Liver (tissue), 9 donors: ENCODE measurements around the gene SYNDIG1. TPM values are rescaled to one million over a fixed set of nuclear protein-coding genes. Genes with fewer than 3 reads are reported as not detected.

Source experiments
- DNase-seq: peaks from one replicate; pipeline ENCODE4 v3.0.0-alpha.2; 2017; ENCODE audit warnings: low spot score
- H3K27ac ChIP-seq, 2 donors: one replicate each; pipeline ENCODE4 v1.7.0; 2013; ENCODE audit warnings: inconsistent platforms in 2 of 2, low read length in 2 of 2, control low read depth in 1 of 2, low read depth in 1 of 2, mild to moderate bottlenecking in 1 of 2
- H3K27me3 ChIP-seq, 4 donors: one replicate each; pipeline versions ENCODE4 v1.6.1 to v1.7.0; 2013; ENCODE audit warnings: low read length in 3 of 4, inconsistent platforms in 1 of 4, mild to moderate bottlenecking in 1 of 4, moderate library complexity in 1 of 4; ENCODE audit not compliant: control insufficient read depth in 4 of 4, insufficient read depth in 4 of 4
- H3K36me3 ChIP-seq, 4 donors: one replicate each; pipeline versions ENCODE4 v1.6.1 to v1.7.0; 2013; ENCODE audit warnings: low read length in 3 of 4, mild to moderate bottlenecking in 3 of 4, low read depth in 1 of 4, moderate library complexity in 1 of 4; ENCODE audit not compliant: control insufficient read depth in 4 of 4, insufficient read depth in 3 of 4
- H3K4me1 ChIP-seq, 4 donors: one replicate each; pipeline versions ENCODE4 v1.6.1 to v1.7.0; 2013; ENCODE audit warnings: low read length in 3 of 4, mild to moderate bottlenecking in 3 of 4, moderate library complexity in 1 of 4; ENCODE audit not compliant: control insufficient read depth in 4 of 4, insufficient read depth in 4 of 4
- H3K4me3 ChIP-seq, 3 donors: one replicate each; pipeline versions ENCODE4 v1.6.1 to v1.7.0; 2013; ENCODE audit warnings: low read length in 3 of 3, control low read depth in 1 of 3, low read depth in 1 of 3, mild to moderate bottlenecking in 1 of 3
- H3K9ac ChIP-seq, 2 donors: one replicate each; pipeline ENCODE4 v1.7.0; 2013; ENCODE audit warnings: low read length in 2 of 2, mild to moderate bottlenecking in 2 of 2, moderate library complexity in 2 of 2, control low read depth in 1 of 2, low read depth in 1 of 2
- H3K9me3 ChIP-seq, 4 donors: one replicate each; pipeline versions ENCODE4 v1.6.1 to v1.7.0; 2013; ENCODE audit warnings: low read length in 3 of 4; ENCODE audit not compliant: control insufficient read depth in 4 of 4
- ATF3 ChIP-seq: IDR thresholded peaks from 2 replicates; pipeline ENCODE4 v1.6.1; 2016; ENCODE audit warnings: antibody characterized with exemption
- EGR1 ChIP-seq, 2 donors: IDR thresholded peaks; 2 replicates each; pipeline ENCODE4 v1.6.1; 2016 to 2018; ENCODE audit warnings: antibody characterized with exemption in 2 of 2, low read depth in 2 of 2
- FOXA1 ChIP-seq: IDR thresholded peaks from 2 replicates; pipeline ENCODE4 v1.6.1; 2016; ENCODE audit warnings: antibody characterized with exemption
- GABPA ChIP-seq, 2 donors: IDR thresholded peaks in 1 of 2; conservative IDR thresholded peaks in 1 of 2; 2 replicates each; pipeline ENCODE4 v1.6.1; 2016; ENCODE audit warnings: antibody characterized with exemption in 2 of 2, mild to moderate bottlenecking in 1 of 2, moderate library complexity in 1 of 2
- HNF4A ChIP-seq, 2 donors: conservative IDR thresholded peaks; 2 replicates each; pipeline ENCODE4 v1.6.1; 2016; ENCODE audit warnings: antibody characterized with exemption in 2 of 2, mild to moderate bottlenecking in 2 of 2
- HNF4G ChIP-seq: IDR thresholded peaks from 2 replicates; pipeline ENCODE4 v1.6.1; 2016; ENCODE audit warnings: antibody characterized with exemption
- NR2F2 ChIP-seq: IDR thresholded peaks from 2 replicates; pipeline ENCODE4 v1.6.1; 2016; ENCODE audit warnings: antibody characterized with exemption
- RXRA ChIP-seq, 2 donors: IDR thresholded peaks; 2 replicates each; pipeline ENCODE4 v1.6.1; 2017 to 2018; ENCODE audit warnings: antibody characterized with exemption in 2 of 2, mild to moderate bottlenecking in 1 of 2
- SP1 ChIP-seq: IDR thresholded peaks from 2 replicates; pipeline ENCODE4 v1.6.1; 2018; ENCODE audit warnings: antibody characterized with exemption, mild to moderate bottlenecking
- WGBS: extraction: QIAGEN DNeasy Blood & Tissue Kit; methylation state at CpG from one replicate; pipeline ENCODE4 v1.1.7; 2013; 5-methylcytosine and 5-hydroxymethylcytosine counted together
- polyA plus RNA-seq, 2 donors: library from polyadenylated mRNA; stranded (reverse) in 1 of 2; unstranded in 1 of 2; fragments of 200-250 nt in 1 of 2; fragments of >200 nt in 1 of 2; fragmentation: Nextera tagmentation in 1 of 2; extraction: Ambion mirVana in 1 of 2; gene quantifications; one replicate each; pipeline versions ENCODE4 v1.2.1 to v1.2.3, GENCODE V29; 2013 to 2015
- total RNA-seq, 2 donors: library from RNA; depleted of rRNA; stranded (reverse); fragments of >200 nt; gene quantifications; one replicate each; pipeline ENCODE4 v1.2.3, GENCODE V29; 2014
- TF ChIP-seq, protein P1 (sequence below): fragments of 150-350 bp; IDR thresholded peaks from 2 replicates; pipeline ENCODE4 v1.5.1; 2017; ENCODE audit warnings: improper control_type of control experiment, low read depth, low read length; ENCODE audit not compliant: missing input control
- TF ChIP-seq, protein P2 (sequence below): IDR thresholded peaks from 2 replicates; pipeline ENCODE4 v1.6.1; 2016; ENCODE audit warnings: antibody characterized with exemption, mild to moderate bottlenecking
- TF ChIP-seq, protein P3 (sequence below): IDR thresholded peaks from 2 replicates; pipeline ENCODE4 v1.6.1; 2016; ENCODE audit warnings: antibody characterized with exemption
- donor health status: healthy.
- donor health status: healthy.
- donor health status: healthy.
- donor health status: healthy.
- donor health status: healthy.

The SYNDIG1 gene
- total and polyA plus RNA-seq, 4 donors = 0.05 to 0.08 TPM; not detected in 2

DNA sequence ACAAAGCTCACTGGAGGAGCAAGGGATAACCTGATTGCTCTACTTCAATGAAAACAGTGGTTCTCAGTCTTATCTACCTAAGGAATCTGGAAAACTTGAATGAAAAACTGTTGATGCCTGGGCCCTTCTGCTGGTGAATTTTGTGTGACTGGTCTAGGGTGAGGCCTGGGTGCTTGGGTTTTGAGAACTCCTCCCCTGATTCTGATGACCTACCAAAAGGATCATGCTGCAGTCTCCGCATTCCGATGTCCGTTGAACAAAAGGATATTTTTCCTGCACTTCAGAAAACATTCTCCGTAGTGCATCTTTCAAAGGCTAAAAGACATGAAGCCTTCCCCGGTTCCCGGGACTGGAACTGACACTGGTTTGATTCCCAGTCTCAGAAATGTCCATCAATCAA lies 157.9 kb downstream of the SYNDIG1 start:
- 90% methylated on average over 6 of the region's 6 CpGs for WGBS
- Histone ChIP-seq H3K27me3 (peaks cover 0 to 3% (median 0%) of the 10 kb centered on the region in 4 donors), H3K9ac (no peak overlapping the region), H3K4me1 (no peaks in the 10 kb centered on the region), H3K27ac (no peak overlapping the region), H3K4me3 (no peak overlapping the region), H3K9me3 (no peaks in the 10 kb centered on the region), H3K36me3 (no peaks in the 10 kb centered on the region)
- DNase-seq = no peak
- no peak for TF ChIP-seq HNF4A (conservative IDR thresholded peaks at IDR 0.05)
- TF ChIP-seq, protein P1, sequence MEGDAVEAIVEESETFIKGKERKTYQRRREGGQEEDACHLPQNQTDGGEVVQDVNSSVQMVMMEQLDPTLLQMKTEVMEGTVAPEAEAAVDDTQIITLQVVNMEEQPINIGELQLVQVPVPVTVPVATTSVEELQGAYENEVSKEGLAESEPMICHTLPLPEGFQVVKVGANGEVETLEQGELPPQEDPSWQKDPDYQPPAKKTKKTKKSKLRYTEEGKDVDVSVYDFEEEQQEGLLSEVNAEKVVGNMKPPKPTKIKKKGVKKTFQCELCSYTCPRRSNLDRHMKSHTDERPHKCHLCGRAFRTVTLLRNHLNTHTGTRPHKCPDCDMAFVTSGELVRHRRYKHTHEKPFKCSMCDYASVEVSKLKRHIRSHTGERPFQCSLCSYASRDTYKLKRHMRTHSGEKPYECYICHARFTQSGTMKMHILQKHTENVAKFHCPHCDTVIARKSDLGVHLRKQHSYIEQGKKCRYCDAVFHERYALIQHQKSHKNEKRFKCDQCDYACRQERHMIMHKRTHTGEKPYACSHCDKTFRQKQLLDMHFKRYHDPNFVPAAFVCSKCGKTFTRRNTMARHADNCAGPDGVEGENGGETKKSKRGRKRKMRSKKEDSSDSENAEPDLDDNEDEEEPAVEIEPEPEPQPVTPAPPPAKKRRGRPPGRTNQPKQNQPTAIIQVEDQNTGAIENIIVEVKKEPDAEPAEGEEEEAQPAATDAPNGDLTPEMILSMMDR = no peak
- TF ChIP-seq FOXA1 = no peak
- TF ChIP-seq, protein P2, sequence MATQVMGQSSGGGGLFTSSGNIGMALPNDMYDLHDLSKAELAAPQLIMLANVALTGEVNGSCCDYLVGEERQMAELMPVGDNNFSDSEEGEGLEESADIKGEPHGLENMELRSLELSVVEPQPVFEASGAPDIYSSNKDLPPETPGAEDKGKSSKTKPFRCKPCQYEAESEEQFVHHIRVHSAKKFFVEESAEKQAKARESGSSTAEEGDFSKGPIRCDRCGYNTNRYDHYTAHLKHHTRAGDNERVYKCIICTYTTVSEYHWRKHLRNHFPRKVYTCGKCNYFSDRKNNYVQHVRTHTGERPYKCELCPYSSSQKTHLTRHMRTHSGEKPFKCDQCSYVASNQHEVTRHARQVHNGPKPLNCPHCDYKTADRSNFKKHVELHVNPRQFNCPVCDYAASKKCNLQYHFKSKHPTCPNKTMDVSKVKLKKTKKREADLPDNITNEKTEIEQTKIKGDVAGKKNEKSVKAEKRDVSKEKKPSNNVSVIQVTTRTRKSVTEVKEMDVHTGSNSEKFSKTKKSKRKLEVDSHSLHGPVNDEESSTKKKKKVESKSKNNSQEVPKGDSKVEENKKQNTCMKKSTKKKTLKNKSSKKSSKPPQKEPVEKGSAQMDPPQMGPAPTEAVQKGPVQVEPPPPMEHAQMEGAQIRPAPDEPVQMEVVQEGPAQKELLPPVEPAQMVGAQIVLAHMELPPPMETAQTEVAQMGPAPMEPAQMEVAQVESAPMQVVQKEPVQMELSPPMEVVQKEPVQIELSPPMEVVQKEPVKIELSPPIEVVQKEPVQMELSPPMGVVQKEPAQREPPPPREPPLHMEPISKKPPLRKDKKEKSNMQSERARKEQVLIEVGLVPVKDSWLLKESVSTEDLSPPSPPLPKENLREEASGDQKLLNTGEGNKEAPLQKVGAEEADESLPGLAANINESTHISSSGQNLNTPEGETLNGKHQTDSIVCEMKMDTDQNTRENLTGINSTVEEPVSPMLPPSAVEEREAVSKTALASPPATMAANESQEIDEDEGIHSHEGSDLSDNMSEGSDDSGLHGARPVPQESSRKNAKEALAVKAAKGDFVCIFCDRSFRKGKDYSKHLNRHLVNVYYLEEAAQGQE = no peak
- TF ChIP-seq NR2F2 = no peak
- no peak for TF ChIP-seq RXRA (IDR thresholded peaks at IDR 0.05)
- no peak for TF ChIP-seq GABPA (IDR thresholded peaks at IDR 0.05 in 1 of 2, conservative IDR thresholded peaks at IDR 0.05 in 1 of 2)
- no peak for TF ChIP-seq EGR1 (IDR thresholded peaks at IDR 0.05; ENCODE audit: low read depth in 2 of 2)

DNA sequence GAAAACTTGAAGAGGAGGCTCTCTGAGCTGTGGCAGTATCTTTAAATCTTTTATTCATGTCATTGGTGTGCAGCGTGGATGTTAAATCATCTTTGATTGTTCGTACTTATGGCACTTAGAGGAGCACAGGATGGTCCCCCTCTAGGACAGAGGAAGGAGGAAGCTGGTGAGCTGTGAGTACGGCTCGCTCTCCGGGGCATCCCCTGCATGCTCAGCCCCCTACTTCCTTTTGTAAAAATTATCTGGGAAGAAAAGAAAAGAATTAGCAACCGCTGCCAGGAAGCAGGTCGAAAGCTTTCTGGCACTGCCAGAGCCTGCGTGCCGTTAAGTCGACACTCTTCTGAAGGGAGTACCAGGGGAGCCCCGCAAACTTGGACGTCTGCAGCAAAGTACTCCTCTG lies 158.5 kb downstream of the SYNDIG1 start:
- H3K4me3 ChIP-seq = no peak overlapping the region
- peaks cover 0 to 3% (median 0%) of the 10 kb centered on the region in 4 donors for H3K27me3 ChIP-seq
- DNase-seq = no peak
- H3K9me3 ChIP-seq = no peaks in the 10 kb centered on the region
- WGBS = 67% methylated on average over 12 of the region's 12 CpGs
- H3K4me1 ChIP-seq = no peaks in the 10 kb centered on the region
- no peak overlapping the region for H3K27ac ChIP-seq
- no peaks in the 10 kb centered on the region for H3K36me3 ChIP-seq
- H3K9ac ChIP-seq = no peak overlapping the region
- no peak for TF ChIP-seq EGR1 (IDR thresholded peaks at IDR 0.05; ENCODE audit: low read depth in 2 of 2)
- TF ChIP-seq, protein P3, sequence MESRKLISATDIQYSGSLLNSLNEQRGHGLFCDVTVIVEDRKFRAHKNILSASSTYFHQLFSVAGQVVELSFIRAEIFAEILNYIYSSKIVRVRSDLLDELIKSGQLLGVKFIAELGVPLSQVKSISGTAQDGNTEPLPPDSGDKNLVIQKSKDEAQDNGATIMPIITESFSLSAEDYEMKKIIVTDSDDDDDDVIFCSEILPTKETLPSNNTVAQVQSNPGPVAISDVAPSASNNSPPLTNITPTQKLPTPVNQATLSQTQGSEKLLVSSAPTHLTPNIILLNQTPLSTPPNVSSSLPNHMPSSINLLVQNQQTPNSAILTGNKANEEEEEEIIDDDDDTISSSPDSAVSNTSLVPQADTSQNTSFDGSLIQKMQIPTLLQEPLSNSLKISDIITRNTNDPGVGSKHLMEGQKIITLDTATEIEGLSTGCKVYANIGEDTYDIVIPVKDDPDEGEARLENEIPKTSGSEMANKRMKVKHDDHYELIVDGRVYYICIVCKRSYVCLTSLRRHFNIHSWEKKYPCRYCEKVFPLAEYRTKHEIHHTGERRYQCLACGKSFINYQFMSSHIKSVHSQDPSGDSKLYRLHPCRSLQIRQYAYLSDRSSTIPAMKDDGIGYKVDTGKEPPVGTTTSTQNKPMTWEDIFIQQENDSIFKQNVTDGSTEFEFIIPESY = no peak
- TF ChIP-seq HNF4G = no peak
- TF ChIP-seq, protein P1 = no peak
- TF ChIP-seq ATF3 = no peak
- no peak for TF ChIP-seq SP1
